ENCODE results near the gene SBF2.

DNA sequence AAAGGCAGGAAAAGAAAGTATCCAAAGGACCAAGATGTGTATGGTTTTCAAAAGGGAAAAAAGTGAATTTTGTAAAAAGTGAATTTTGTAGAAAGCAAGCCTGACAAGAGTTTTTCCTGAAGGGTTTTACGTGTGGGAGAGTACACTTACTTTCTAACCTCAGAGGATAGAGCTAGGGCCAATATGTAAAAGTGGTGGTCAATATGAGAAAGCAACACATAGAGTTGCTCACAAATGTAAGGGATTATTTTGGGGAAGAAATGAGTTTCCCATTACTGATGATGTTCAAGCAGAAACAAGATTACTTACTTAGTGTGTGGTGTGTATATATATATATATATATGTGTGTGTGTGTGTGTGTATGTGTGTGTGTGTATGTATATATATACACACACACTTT is 467.6 kb downstream of the SBF2 start:
- TF ChIP-seq GABPA (IDR thresholded peaks at IDR 0.05; ENCODE audit: low read depth, low read length) (no peak), GABPA (CRISPR knock-in tag; IDR thresholded peaks at IDR 0.05; ENCODE audit: low read depth) (no peak), NFYB (CRISPR knock-in tag; IDR thresholded peaks at IDR 0.05) (no peak), ZNF138 (CRISPR knock-in tag; IDR thresholded peaks at IDR 0.05; ENCODE audit: low read depth) (no peak), ZNF75D (CRISPR knock-in tag; IDR thresholded peaks at IDR 0.05; ENCODE audit: borderline replicate concordance) (no peak)
- TF ChIP-seq, protein P1, sequence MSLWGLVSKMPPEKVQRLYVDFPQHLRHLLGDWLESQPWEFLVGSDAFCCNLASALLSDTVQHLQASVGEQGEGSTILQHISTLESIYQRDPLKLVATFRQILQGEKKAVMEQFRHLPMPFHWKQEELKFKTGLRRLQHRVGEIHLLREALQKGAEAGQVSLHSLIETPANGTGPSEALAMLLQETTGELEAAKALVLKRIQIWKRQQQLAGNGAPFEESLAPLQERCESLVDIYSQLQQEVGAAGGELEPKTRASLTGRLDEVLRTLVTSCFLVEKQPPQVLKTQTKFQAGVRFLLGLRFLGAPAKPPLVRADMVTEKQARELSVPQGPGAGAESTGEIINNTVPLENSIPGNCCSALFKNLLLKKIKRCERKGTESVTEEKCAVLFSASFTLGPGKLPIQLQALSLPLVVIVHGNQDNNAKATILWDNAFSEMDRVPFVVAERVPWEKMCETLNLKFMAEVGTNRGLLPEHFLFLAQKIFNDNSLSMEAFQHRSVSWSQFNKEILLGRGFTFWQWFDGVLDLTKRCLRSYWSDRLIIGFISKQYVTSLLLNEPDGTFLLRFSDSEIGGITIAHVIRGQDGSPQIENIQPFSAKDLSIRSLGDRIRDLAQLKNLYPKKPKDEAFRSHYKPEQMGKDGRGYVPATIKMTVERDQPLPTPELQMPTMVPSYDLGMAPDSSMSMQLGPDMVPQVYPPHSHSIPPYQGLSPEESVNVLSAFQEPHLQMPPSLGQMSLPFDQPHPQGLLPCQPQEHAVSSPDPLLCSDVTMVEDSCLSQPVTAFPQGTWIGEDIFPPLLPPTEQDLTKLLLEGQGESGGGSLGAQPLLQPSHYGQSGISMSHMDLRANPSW (CRISPR knock-in tag; IDR thresholded peaks at IDR 0.05; ENCODE audit: borderline replicate concordance) = no peak
